ENCODE data around the gene HSD3B2.

- TF ChIP-seq CTCF (conservative IDR thresholded peaks at IDR 0.05 in 1 of 2, IDR thresholded peaks at IDR 0.05 in 1 of 2; ENCODE audit: extremely low read depth in 1 of 2, insufficient read depth in 1 of 2, low read depth in 1 of 2, low read length in 2 of 2) (no peak), EZH2 (IDR thresholded peaks at IDR 0.05; ENCODE audit: borderline replicate concordance, low read length) (no peak)
Measured at GRCh38 chr1:119397986-119398385, 17.0 kb upstream of the HSD3B2 start.

Measured in mammary epithelial cell (primary cell).